Measurements from ENCODE around the gene LFNG. TPM values are rescaled to one million over a fixed set of nuclear protein-coding genes. Genes with fewer than 3 reads are reported as not detected.
A peak's percentile ranks its signal among the peaks of the same experiment; 100 is the strongest.

LFNG gene
- total and polyA plus RNA-seq, 4 donors, result 11.5 to 47.6 (median 23.7) TPM

- ATAC-seq (ENCODE audit: insufficient read depth, low FRiP score) (no peak), DNase-seq (no peak)
- Histone ChIP-seq H3K27ac (ENCODE audit: low read depth in 1 of 2, low read length in 1 of 2) (no peak overlapping the region), H3K4me1 (ENCODE audit: control insufficient read depth in 5 of 5, insufficient read depth in 5 of 5, low read length in 5 of 5) (peaks cover 0 to 10% (median 8%) of the 10 kb centered on the region in 5 donors), H3K27me3 (ENCODE audit: control insufficient read depth in 3 of 3, insufficient read depth in 3 of 3, low read length in 2 of 3) (no peaks in the 10 kb centered on the region), H3K4me3 (no peak overlapping the region), H3K9ac (ENCODE audit: insufficient read depth in 1 of 2, low read length in 2 of 2) (no peak overlapping the region), H3K9me3 (ENCODE audit: control insufficient read depth in 4 of 4, insufficient read depth in 3 of 4, low read length in 3 of 4) (no peaks in the 10 kb centered on the region), H3K36me3 (ENCODE audit: control insufficient read depth in 4 of 4, insufficient read depth in 4 of 4, low read length in 4 of 4) (peaks cover 0 to 14% (median 12%) of the 10 kb centered on the region in 4 donors)
- no peak for TF ChIP-seq CTCF (IDR thresholded peaks at IDR 0.05; ENCODE audit: control extremely low read depth, extremely low read depth)
- WGBS, 2 donors, result 95 to 97% methylated on average over 10 of the region's 10 CpGs
Observed at GRCh38 chr7:2553108-2553507, 33.5 kb downstream of the LFNG start.

- TF ChIP-seq CTCF (IDR thresholded peaks at IDR 0.05; ENCODE audit: control extremely low read depth, extremely low read depth), result no peak
- ATAC-seq (ENCODE audit: insufficient read depth, low FRiP score), result no peak
- H3K27ac ChIP-seq (ENCODE audit: low read depth in 1 of 2, low read length in 1 of 2), result no peak overlapping the region
- no peaks in the 10 kb centered on the region for H3K9me3 ChIP-seq (ENCODE audit: control insufficient read depth in 4 of 4, insufficient read depth in 3 of 4, low read length in 3 of 4)
- H3K36me3 ChIP-seq (ENCODE audit: control insufficient read depth in 4 of 4, insufficient read depth in 4 of 4, low read length in 4 of 4), result peaks cover 0 to 13% (median 9%) of the 10 kb centered on the region in 4 donors
- DNase-seq, result no peak
- WGBS, 2 donors, result 77 to 83% methylated on average over 16 of the region's 16 CpGs
- no peaks in the 10 kb centered on the region for H3K27me3 ChIP-seq (ENCODE audit: control insufficient read depth in 3 of 3, insufficient read depth in 3 of 3, low read length in 2 of 3)
- H3K9ac ChIP-seq (ENCODE audit: insufficient read depth in 1 of 2, low read length in 2 of 2), result peak overlapping the region in 1 of 2 donors; percentile 47
- H3K4me1 ChIP-seq (ENCODE audit: control insufficient read depth in 5 of 5, insufficient read depth in 5 of 5, low read length in 5 of 5), result peaks cover 0 to 14% (median 8%) of the 10 kb centered on the region in 5 donors
- peak overlapping the region; percentile 77 for H3K4me3 ChIP-seq
Observed at GRCh38 chr7:2553831-2554581, 34.4 kb downstream of the LFNG start.

- peak overlapping the region in 1 of 2 donors; percentile 97 for H3K27ac ChIP-seq (ENCODE audit: low read depth in 1 of 2, low read length in 1 of 2)
- no peak for DNase-seq
Observed at GRCh38 chr7:2554661-2555111, 35.1 kb downstream of the LFNG start.

More at GRCh38 chr7:2554661-2555111, 35.1 kb downstream of the LFNG start:
- ATAC-seq (ENCODE audit: insufficient read depth, low FRiP score), result no peak
- Histone ChIP-seq H3K27me3 (ENCODE audit: control insufficient read depth in 3 of 3, insufficient read depth in 3 of 3, low read length in 2 of 3) (no peaks in the 10 kb centered on the region), H3K4me1 (ENCODE audit: control insufficient read depth in 5 of 5, insufficient read depth in 5 of 5, low read length in 5 of 5) (peaks cover 0 to 14% (median 8%) of the 10 kb centered on the region in 5 donors), H3K4me3 (peak overlapping the region; percentile 77), H3K36me3 (ENCODE audit: control insufficient read depth in 4 of 4, insufficient read depth in 4 of 4, low read length in 4 of 4) (peaks cover 0 to 13% (median 8%) of the 10 kb centered on the region in 4 donors), H3K9ac (ENCODE audit: insufficient read depth in 1 of 2, low read length in 2 of 2) (peak overlapping the region in 1 of 2 donors; percentile 68), H3K9me3 (ENCODE audit: control insufficient read depth in 4 of 4, insufficient read depth in 3 of 4, low read length in 3 of 4) (no peaks in the 10 kb centered on the region)
- no peak for TF ChIP-seq CTCF (IDR thresholded peaks at IDR 0.05; ENCODE audit: control extremely low read depth, extremely low read depth)
- 5% methylated on average over 11 to 12 of the region's 12 CpGs for WGBS, 2 donors

All from lung (tissue), 12 donors.